Heart left ventricle (tissue), 13 donors: ENCODE data around the gene GUCA1C.

ENCODE experiments used
- POLR2A ChIP-seq, 2 donors: fragments of 450-650 bp; IDR thresholded peaks; one replicate each; pipeline ENCODE4 v1.6.1; 2017; ENCODE audit warnings: antibody characterized with exemption in 2 of 2, mild to moderate bottlenecking in 2 of 2, moderate library complexity in 2 of 2
- TF ChIP-seq, protein P1 (sequence below), 12 donors: fragments of 200-600 bp; sonication (generic) in 4 of 12; IDR thresholded peaks; one replicate each; pipeline versions ENCODE4 v1.5.0 to v1.8.0; 2018 to 2022; ENCODE audit warnings: antibody characterized with exemption in 12 of 12, mild to moderate bottlenecking in 5 of 12
- donor health status: ischemic (EF 13 %, LVEDD 7.1; RV severe dilation, severe dysfunction).
- donor health status: DM: no; HTN: yes; CAD: no.
- donor health status: DM: no; HTN: no; CAD: no.
- donor health status: ischemic (EF 25% LVEDD 6.9; RV normal size, moderate dysfunction).
- donor health status: ischemic (EF 25% LVEDD 5.7; RV mildly dilated, moderate dysfunction).
- donor health status: ischemic (EF 35%, LVEDD 5.7; RV mildly dilated, moderate dysfunction).
- donor health status: nonischemic (EF 11% LVEDD 7.7; RV severe dilation, severe dysfunction).
- donor health status: DM: yes; HTN: yes; CAD: no.
- donor health status: PGD.
- donor health status: ischemic (EF 29% LVEDD 5.4; RV normal size, mild dysfunction).
- donor health status: nonischemic (EF 23%, LVEDD 6.1; RV moderate dilation, normal function).

DNA sequence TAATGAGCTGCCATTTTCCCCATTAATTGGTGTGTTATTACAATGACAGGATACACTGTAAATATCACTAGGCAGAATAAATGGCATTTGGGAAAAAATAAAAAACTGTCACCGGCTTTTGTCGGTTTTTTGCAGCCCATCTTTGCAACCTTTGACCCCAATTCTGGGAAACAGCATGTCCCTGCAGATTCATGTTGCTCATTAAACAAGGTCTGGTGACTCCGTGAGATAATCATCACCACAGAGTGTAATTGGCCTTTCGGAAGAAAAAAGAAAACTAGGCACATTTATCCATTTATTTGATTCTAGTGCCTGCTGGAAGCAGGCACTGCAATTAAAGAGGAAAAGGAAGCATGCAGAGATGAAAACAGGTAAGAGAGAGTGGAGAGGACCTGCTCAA, 66.6 kb downstream of the GUCA1C start:
- TF ChIP-seq POLR2A (IDR thresholded peaks at IDR 0.05) = no peak
- TF ChIP-seq, protein P1, sequence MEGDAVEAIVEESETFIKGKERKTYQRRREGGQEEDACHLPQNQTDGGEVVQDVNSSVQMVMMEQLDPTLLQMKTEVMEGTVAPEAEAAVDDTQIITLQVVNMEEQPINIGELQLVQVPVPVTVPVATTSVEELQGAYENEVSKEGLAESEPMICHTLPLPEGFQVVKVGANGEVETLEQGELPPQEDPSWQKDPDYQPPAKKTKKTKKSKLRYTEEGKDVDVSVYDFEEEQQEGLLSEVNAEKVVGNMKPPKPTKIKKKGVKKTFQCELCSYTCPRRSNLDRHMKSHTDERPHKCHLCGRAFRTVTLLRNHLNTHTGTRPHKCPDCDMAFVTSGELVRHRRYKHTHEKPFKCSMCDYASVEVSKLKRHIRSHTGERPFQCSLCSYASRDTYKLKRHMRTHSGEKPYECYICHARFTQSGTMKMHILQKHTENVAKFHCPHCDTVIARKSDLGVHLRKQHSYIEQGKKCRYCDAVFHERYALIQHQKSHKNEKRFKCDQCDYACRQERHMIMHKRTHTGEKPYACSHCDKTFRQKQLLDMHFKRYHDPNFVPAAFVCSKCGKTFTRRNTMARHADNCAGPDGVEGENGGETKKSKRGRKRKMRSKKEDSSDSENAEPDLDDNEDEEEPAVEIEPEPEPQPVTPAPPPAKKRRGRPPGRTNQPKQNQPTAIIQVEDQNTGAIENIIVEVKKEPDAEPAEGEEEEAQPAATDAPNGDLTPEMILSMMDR (IDR thresholded peaks at IDR 0.05) = no peak
